Ishikawa (cell line): ENCODE results near the gene KCNG2.

Experiments used
- CEBPB ChIP-seq: IDR thresholded peaks from 2 replicates; pipeline ENCODE4 v1.6.1; 2012
- CREB1 ChIP-seq: IDR thresholded peaks from 2 replicates; pipeline ENCODE4 v1.6.1; 2012; ENCODE audit warnings: low read depth
- EGR1 ChIP-seq: IDR thresholded peaks from 2 replicates; pipeline ENCODE4 v1.6.1; 2012
- EP300 ChIP-seq: IDR thresholded peaks from 2 replicates; pipeline ENCODE4 v1.6.1; 2012; ENCODE audit warnings: borderline replicate concordance
- FOXM1 ChIP-seq: IDR thresholded peaks from 2 replicates; pipeline ENCODE4 v1.6.1; 2012; ENCODE audit warnings: low read depth, borderline replicate concordance
- NFIC ChIP-seq: IDR thresholded peaks from 2 replicates; pipeline ENCODE4 v1.6.1; 2012
- RAD21 ChIP-seq: IDR thresholded peaks from 2 replicates; pipeline ENCODE4 v1.6.1; 2012; ENCODE audit warnings: low read depth
- REST ChIP-seq: IDR thresholded peaks from 2 replicates; pipeline ENCODE4 v1.6.1; 2012; ENCODE audit warnings: low read depth, mild to moderate bottlenecking
- TAF1 ChIP-seq: IDR thresholded peaks from 2 replicates; pipeline ENCODE4 v1.6.1; 2012; ENCODE audit warnings: low read depth, mild to moderate bottlenecking
- TCF12 ChIP-seq: IDR thresholded peaks from 2 replicates; pipeline ENCODE4 v1.6.1; 2012; ENCODE audit warnings: low read depth
- TEAD4 ChIP-seq: IDR thresholded peaks from 2 replicates; pipeline ENCODE4 v1.6.1; 2012
- USF1 ChIP-seq: IDR thresholded peaks from 2 replicates; pipeline ENCODE4 v1.6.1; 2012
- YY1 ChIP-seq: IDR thresholded peaks from 2 replicates; pipeline ENCODE4 v1.6.1; 2012; ENCODE audit warnings: low read depth
- ZBTB7A ChIP-seq: IDR thresholded peaks from 2 replicates; pipeline ENCODE4 v1.6.1; 2012; ENCODE audit warnings: low read depth
- TF ChIP-seq, protein P1 (sequence below): IDR thresholded peaks from 2 replicates; pipeline ENCODE4 v1.6.1; 2012

Gene KCNG2

GRCh38 chr18:79754022-79754761 is 43.5 kb upstream of the KCNG2 start:
- TF ChIP-seq YY1 (no peak), TAF1 (no peak), RAD21 (no peak), FOXM1 (no peak), ZBTB7A (no peak), CEBPB (no peak), CREB1 (no peak), NFIC (no peak), EP300 (no peak), TCF12 (no peak)

GRCh38 chr18:79754831-79755351 is 42.8 kb upstream of the KCNG2 start:
- no peak for TF ChIP-seq EGR1
- TF ChIP-seq, protein P1, sequence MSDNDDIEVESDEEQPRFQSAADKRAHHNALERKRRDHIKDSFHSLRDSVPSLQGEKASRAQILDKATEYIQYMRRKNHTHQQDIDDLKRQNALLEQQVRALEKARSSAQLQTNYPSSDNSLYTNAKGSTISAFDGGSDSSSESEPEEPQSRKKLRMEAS, result no peak
- no peak for TF ChIP-seq EP300
- TF ChIP-seq TEAD4, result no peak
- no peak for TF ChIP-seq ZBTB7A
- TF ChIP-seq REST, result no peak
- TF ChIP-seq CEBPB, result no peak
- no peak for TF ChIP-seq YY1
- TF ChIP-seq CREB1, result no peak
- no peak for TF ChIP-seq TCF12
- TF ChIP-seq TAF1, result no peak
- TF ChIP-seq FOXM1, result no peak
- no peak for TF ChIP-seq NFIC
- no peak for TF ChIP-seq USF1
- TF ChIP-seq RAD21, result no peak

DNA sequence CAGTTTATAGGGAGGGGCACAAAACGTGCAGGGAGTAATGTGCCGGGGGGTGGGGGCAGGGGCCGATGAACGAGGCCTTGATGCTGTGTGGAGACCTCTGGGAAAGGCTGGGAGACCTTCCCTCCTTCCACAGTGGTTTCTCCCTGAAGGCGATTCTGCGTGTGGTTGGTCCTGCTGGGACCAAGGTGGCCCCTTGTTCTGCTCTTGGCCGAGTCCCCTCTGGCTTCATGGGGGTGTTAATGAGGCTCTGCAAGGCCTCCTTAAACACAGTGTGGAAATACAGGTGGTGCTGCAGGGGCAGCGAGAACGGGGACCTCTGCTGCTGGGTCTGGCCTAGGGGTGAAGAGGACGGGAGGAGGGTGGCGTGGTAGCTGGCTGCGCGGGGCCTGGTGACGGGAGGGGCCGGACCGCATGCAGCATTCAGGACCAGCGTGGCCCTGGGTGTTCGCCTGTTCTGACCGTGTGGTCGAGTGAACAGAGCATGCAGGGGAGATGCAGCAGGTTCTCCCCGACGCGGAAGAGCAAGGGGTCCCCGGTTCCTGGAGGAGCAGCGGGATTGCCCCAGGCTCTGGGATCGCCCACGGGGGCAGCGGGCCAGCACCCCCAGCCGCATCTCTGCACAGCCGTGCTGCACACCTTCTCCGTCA is 42.1 kb upstream of the KCNG2 start:
- TF ChIP-seq TCF12, result no peak
- TF ChIP-seq, protein P1, result no peak

DNA sequence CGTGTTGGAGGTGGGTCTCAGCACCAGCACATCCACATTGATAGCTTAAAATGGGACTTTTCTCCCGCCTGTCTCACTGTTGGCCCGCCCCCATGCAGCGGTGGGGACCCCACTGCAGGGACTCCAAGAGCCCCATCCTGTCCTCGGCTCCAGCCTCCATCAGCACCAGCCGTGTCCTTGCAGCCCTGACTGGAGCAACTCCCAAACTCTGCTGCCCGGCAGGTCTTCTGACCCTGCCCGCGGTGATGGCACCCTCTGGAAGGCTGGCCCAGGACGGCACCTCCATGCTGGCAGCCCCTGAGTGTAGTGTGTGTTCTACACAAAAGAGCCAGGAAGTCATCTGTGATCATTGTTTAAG is 41.6 kb upstream of the KCNG2 start:
- TF ChIP-seq TEAD4, result no peak
- TF ChIP-seq, protein P1, result no peak
- no peak for TF ChIP-seq CREB1
- no peak for TF ChIP-seq REST
- TF ChIP-seq USF1, result no peak
- TF ChIP-seq CEBPB, result no peak
- TF ChIP-seq EGR1, result no peak
- TF ChIP-seq TCF12, result no peak
- no peak for TF ChIP-seq TAF1

DNA sequence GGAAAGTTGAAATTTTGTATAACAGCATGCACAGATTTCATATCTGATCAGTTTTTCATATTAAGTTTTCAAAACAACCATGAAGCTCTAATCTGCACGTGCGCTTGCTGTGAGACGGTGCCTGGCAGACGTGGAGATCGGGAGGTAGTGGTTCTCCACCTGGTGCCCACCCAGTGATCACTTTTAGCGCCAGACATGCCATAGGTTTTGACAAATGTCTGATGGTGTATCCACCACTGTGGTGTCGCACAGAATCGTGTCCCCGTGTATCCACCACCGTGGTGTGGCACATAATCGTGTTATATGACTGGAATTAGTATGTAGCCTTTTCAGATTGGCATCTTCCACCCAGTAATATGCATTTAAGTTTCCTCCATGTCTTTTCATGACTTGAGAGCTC is 40.9 kb upstream of the KCNG2 start:
- TF ChIP-seq REST (no peak), NFIC (no peak), TAF1 (no peak), ZBTB7A (no peak), USF1 (no peak), FOXM1 (no peak), EP300 (no peak), YY1 (no peak)
